Prostate gland (tissue), 2 donors: ENCODE results near the gene SERF1B.
"Not testable (repeated sequence)": the region's sequence is repeated elsewhere in the genome, so short reads cannot be mapped to it uniquely, and the experiment has no call there.

ENCODE experiments used
- POLR2A ChIP-seq: fragments of 450-650 bp; IDR thresholded peaks from one replicate; pipeline ENCODE4 v1.6.1; 2016; ENCODE audit warnings: antibody characterized with exemption, mild to moderate bottlenecking
- POLR2AphosphoS5 ChIP-seq: sonication (generic); formaldehyde crosslinking; IDR thresholded peaks from one replicate; pipeline ENCODE4 v1.6.1; 2017; ENCODE audit warnings: antibody characterized with exemption
- TF ChIP-seq, protein P1 (sequence below), 4 experiments: fragments of 200-600 bp in 2 of 4; fragments of 450-650 bp in 2 of 4; sonication (generic) in 2 of 4; IDR thresholded peaks; 1 replicate in 3 of 4; 2 replicates in 1 of 4; pipeline ENCODE4 v1.5.1; 2016 to 2019; ENCODE audit warnings: antibody characterized with exemption in 4 of 4, mild to moderate bottlenecking in 2 of 4, moderate library complexity in 2 of 4

DNA sequence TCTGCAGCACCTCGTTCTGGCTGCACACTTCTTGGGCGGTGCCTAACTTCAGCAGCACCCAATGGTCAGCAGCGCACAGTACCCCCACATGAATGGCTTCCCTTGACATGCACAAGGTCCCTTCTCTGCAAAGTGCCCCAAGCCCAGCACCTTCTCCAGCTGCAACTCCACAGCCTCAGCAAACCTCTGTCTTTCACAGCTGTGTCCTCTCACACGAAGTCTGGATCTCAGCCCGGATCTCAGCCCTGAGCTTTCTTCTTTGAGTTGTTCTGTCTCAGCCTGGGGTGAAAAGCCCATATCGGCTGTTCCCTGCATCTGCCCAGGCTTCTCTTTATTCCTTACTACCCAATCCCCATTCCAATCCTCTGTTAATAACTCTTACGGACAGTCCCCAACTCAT lies 66.7 kb downstream of the SERF1B start:
- TF ChIP-seq, protein P1, sequence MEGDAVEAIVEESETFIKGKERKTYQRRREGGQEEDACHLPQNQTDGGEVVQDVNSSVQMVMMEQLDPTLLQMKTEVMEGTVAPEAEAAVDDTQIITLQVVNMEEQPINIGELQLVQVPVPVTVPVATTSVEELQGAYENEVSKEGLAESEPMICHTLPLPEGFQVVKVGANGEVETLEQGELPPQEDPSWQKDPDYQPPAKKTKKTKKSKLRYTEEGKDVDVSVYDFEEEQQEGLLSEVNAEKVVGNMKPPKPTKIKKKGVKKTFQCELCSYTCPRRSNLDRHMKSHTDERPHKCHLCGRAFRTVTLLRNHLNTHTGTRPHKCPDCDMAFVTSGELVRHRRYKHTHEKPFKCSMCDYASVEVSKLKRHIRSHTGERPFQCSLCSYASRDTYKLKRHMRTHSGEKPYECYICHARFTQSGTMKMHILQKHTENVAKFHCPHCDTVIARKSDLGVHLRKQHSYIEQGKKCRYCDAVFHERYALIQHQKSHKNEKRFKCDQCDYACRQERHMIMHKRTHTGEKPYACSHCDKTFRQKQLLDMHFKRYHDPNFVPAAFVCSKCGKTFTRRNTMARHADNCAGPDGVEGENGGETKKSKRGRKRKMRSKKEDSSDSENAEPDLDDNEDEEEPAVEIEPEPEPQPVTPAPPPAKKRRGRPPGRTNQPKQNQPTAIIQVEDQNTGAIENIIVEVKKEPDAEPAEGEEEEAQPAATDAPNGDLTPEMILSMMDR (IDR thresholded peaks at IDR 0.05) = not testable (repeated sequence)
- not testable (repeated sequence) for TF ChIP-seq POLR2A, POLR2AphosphoS5
